T-cell (primary cell): ENCODE measurements around the gene D2HGDH. TPM values are rescaled to one million over a fixed set of nuclear protein-coding genes. Genes with fewer than 3 reads are reported as not detected.
A peak's percentile ranks its signal among the peaks of the same experiment; 100 is the strongest.
"Not testable (repeated sequence)": the region's sequence is repeated elsewhere in the genome, so short reads cannot be mapped to it uniquely, and the experiment has no call there.

Experiments used
- ATAC-seq, 4 experiments: fragments of 200-7000 bp in 3 of 4; fragments of 150-1000 bp in 1 of 4; cut with Tn5 transposase; replicated peaks in 1 of 4; 1 replicate in 3 of 4; 2 replicates in 1 of 4; pipeline ENCODE4 v1.10.0; 2021; ENCODE audit warnings: moderate library complexity in 3 of 4, mild to moderate bottlenecking in 2 of 4, moderate number of reproducible peaks in 1 of 4
- CTCF ChIA-PET, 2 donors: fragments of 300-600 bp; sonication (Branson Sonifier 250); formaldehyde crosslinking; loops; one replicate each; lab custom pipeline; 2022; ENCODE audit warnings: antibody characterized with exemption in 2 of 2; lab: Charles Lee
- POLR2A ChIA-PET, 2 donors: fragments of 300-600 bp; sonication (Branson Sonifier 250); formaldehyde crosslinking; loops; one replicate each; lab custom pipeline; 2022; ENCODE audit warnings: antibody characterized with exemption in 2 of 2; lab: Charles Lee
- DNase-seq, 35 experiments: peaks; one replicate each; pipeline versions ENCODE4 v3.0.0 to v3.0.0-alpha.2; 2013 to 2023
- H3K27ac ChIP-seq: one replicate; pipeline ENCODE4 v1.5.1; 2013; ENCODE audit warnings: low read length
- H3K27me3 ChIP-seq, 2 experiments: replicated peaks in 1 of 2; 1 replicate in 1 of 2; 2 replicates in 1 of 2; pipeline versions ENCODE4 v1.6.1 to v1.7.0; 2013; ENCODE audit warnings: low read length in 1 of 2, mixed read lengths in 1 of 2; ENCODE audit not compliant: control insufficient read depth in 2 of 2, insufficient read depth in 2 of 2; ENCODE audit errors: extremely low read depth in 1 of 2
- H3K36me3 ChIP-seq, 2 donors: 1 replicate in 1 of 2; 2 replicates in 1 of 2; pipeline versions ENCODE4 v1.6.1 to v1.7.0; 2013; ENCODE audit warnings: low read length in 1 of 2; ENCODE audit not compliant: control insufficient read depth in 2 of 2, insufficient read depth in 1 of 2; ENCODE audit errors: extremely low read depth in 1 of 2
- H3K4me1 ChIP-seq, 2 experiments: 1 replicate in 1 of 2; 2 replicates in 1 of 2; pipeline versions ENCODE4 v1.6.1 to v1.7.0; 2013; ENCODE audit warnings: low read length in 2 of 2, mixed read lengths in 1 of 2; ENCODE audit not compliant: insufficient read depth in 2 of 2, control insufficient read depth in 1 of 2; ENCODE audit errors: extremely low read depth in 1 of 2
- H3K4me3 ChIP-seq, 2 donors: 1 replicate in 1 of 2; 2 replicates in 1 of 2; pipeline versions ENCODE4 v1.5.1 to v1.7.0; 2013; ENCODE audit warnings: mild to moderate bottlenecking in 2 of 2, low read length in 1 of 2, moderate library complexity in 1 of 2; ENCODE audit not compliant: control insufficient read depth in 1 of 2; ENCODE audit errors: extremely low read depth in 1 of 2
- H3K9me3 ChIP-seq: 2 replicates; pipeline ENCODE4 v1.7.0; 2013
- H3K27ac Mint-ChIP-seq, 2 donors: one replicate each; pipeline ENCODE4 v1.8.0; 2020 to 2021; ENCODE audit warnings: mild to moderate bottlenecking in 2 of 2, mixed read lengths in 2 of 2
- H3K27me3 Mint-ChIP-seq, 2 donors: one replicate each; pipeline ENCODE4 v1.8.0; 2021 to 2022; ENCODE audit warnings: mixed read lengths in 2 of 2
- H3K36me3 Mint-ChIP-seq: one replicate; pipeline ENCODE4 v1.8.0; 2021; ENCODE audit warnings: mixed read lengths
- H3K4me1 Mint-ChIP-seq, 3 donors: one replicate each; pipeline ENCODE4 v1.8.0; 2020 to 2022; ENCODE audit warnings: mixed read lengths in 3 of 3, mild to moderate bottlenecking in 1 of 3
- H3K4me3 Mint-ChIP-seq, 3 donors: one replicate each; pipeline ENCODE4 v1.8.0; 2020 to 2022; ENCODE audit warnings: mild to moderate bottlenecking in 3 of 3, mixed read lengths in 3 of 3, moderate library complexity in 3 of 3
- H3K9me3 Mint-ChIP-seq, 3 donors: one replicate each; pipeline ENCODE4 v1.8.0; 2020 to 2022; ENCODE audit warnings: mixed read lengths in 3 of 3
- WGBS: methylation state at CpG from one replicate; pipeline ENCODE4 v1.1.5; 2013; ENCODE audit warnings: missing lambda C conversion rate; ENCODE audit not compliant: insufficient coverage; 5-methylcytosine and 5-hydroxymethylcytosine counted together
- total RNA-seq, 35 experiments: library from RNA in 6 of 35; stranded (reverse) in 6 of 35; fragments of 120-200 nt in 1 of 35; gene quantifications; one replicate each; pipeline versions ENCODE4 v1.2.1 to v1.2.4 and lab custom pipeline; 2013 to 2026

Gene D2HGDH
- total RNA-seq, 5 donors from 2014 or later (not counting 1 experiment from before 2014, with no cell fraction given): 48.6 to 58.3 (median 54.0) TPM

GRCh38 chr2:241728627-241729026 lies 5.8 kb upstream of the D2HGDH start:
- CTCF ChIA-PET: no interaction called here
- H3K27ac Mint-ChIP-seq: no peak overlapping the region
- Histone ChIP-seq H3K27ac (no peak overlapping the region), H3K27me3 (no peaks in the 10 kb centered on the region), H3K4me3 (no peak overlapping the region), H3K36me3 (peaks cover under 1 to 12% of the 10 kb centered on the region in 2 donors), H3K9me3 (no peaks in the 10 kb centered on the region), H3K4me1 (peaks cover 0 to 22% of the 10 kb centered on the region in 2 experiments)
- 92% methylated on average over 19 of the region's 19 CpGs for WGBS
- no peaks in the 10 kb centered on the region for H3K27me3 Mint-ChIP-seq
- POLR2A ChIA-PET: no interaction called here
- H3K4me1 Mint-ChIP-seq: peaks cover 16 to 26% (median 17%) of the 10 kb centered on the region in 3 donors
- no peak for ATAC-seq
- H3K36me3 Mint-ChIP-seq: peaks cover 8% of the 10 kb centered on the region
- no peak overlapping the region for H3K4me3 Mint-ChIP-seq
- no peak for DNase-seq
- no peaks in the 10 kb centered on the region for H3K9me3 Mint-ChIP-seq

DNA sequence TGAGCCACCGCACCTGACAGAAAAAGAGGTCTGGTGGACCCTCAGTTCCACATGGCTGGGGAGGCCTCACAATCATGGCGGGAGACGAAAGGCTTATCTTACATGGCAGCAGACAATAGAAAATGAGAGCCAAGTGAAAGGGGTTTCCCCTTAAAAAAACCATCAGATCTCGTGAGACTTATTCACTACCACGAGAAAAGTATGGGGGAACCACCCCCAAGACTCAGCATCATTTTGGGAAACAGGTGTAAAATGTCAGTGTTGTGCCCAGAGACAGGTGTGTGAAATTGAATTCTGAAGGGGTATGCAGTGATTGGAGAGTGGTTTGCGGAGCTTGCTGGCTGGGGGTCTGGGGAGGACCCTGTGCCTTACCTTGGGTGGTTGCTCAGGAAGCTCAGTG lies 4.6 kb upstream of the D2HGDH start:
- 77% methylated on average over 3 of the region's 6 CpGs for WGBS
- ATAC-seq (no peak), DNase-seq (no peak)
- H3K36me3 ChIP-seq: peaks cover 0 to 5% of the 10 kb centered on the region in 2 donors
- peaks cover 0 to 2% of the 10 kb centered on the region in 2 experiments for H3K27me3 ChIP-seq
- H3K9me3 ChIP-seq: no peaks in the 10 kb centered on the region
- no peak overlapping the region for H3K27ac ChIP-seq
- Mint-ChIP-seq H3K36me3 (peaks cover 4% of the 10 kb centered on the region), H3K9me3 (no peaks in the 10 kb centered on the region), H3K27me3 (no peaks in the 10 kb centered on the region), H3K27ac (peak overlapping the region in 1 of 2 donors; percentile 16), H3K4me3 (no peak overlapping the region), H3K4me1 (peaks cover 17 to 28% (median 19%) of the 10 kb centered on the region in 3 donors)
- ChIA-PET POLR2A (no interaction called here), CTCF (no interaction called here)
- peaks cover 0 to 28% of the 10 kb centered on the region in 2 experiments for H3K4me1 ChIP-seq
- H3K4me3 ChIP-seq: no peak overlapping the region

GRCh38 chr2:241730671-241731293 lies 3.6 kb upstream of the D2HGDH start:
- peaks cover 0 to under 1% of the 10 kb centered on the region in 2 donors for H3K36me3 ChIP-seq
- H3K4me1 ChIP-seq: peaks cover 0 to 34% of the 10 kb centered on the region in 2 experiments
- ATAC-seq: no peak
- Mint-ChIP-seq H3K4me3 (no peak overlapping the region), H3K4me1 (peaks cover 17 to 32% (median 25%) of the 10 kb centered on the region in 3 donors), H3K36me3 (peaks cover under 1% of the 10 kb centered on the region), H3K27me3 (no peaks in the 10 kb centered on the region), H3K27ac (no peak overlapping the region), H3K9me3 (no peaks in the 10 kb centered on the region)
- no peak overlapping the region for H3K4me3 ChIP-seq
- POLR2A ChIA-PET: no interaction called here
- no peak for DNase-seq
- CTCF ChIA-PET: no interaction called here
- H3K27ac ChIP-seq: no peak overlapping the region
- H3K27me3 ChIP-seq: peaks cover 0 to 2% of the 10 kb centered on the region in 2 experiments
- 79% methylated on average over 5 of the region's 12 CpGs for WGBS
- no peaks in the 10 kb centered on the region for H3K9me3 ChIP-seq

DNA sequence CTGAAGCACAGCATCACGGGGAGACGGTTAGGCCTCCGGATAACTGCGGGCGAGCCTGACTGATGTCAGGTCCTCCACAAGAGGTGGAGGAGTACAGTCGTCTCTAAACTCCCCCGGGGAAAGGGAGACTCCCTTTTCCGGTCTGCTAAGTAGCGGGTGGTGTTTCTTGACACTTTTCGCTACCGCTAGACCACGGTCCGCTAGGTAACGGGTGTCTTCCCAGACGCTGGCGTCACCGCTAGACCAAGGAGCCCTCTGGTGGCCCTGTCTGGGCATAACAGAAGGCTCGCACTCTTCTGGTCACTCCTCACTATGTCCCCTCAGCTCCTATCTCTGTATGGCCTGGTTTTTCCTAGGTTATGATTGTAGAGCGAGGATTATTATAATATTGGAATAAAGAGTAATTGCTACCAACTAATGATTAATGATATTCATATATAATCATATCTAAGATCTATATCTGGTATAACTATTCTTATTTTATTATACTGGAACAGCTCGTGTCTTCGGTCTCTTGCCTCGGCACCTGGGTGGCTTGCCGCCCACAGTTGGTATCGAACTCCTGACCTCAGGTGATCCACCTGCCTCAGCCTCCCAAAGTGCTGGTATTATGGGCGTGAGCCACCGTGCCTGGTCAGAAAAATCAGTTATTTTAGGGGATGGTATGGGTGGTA lies 1.8 kb upstream of the D2HGDH start:
- H3K27me3 ChIP-seq, ATAC-seq, H3K4me3 ChIP-seq, POLR2A ChIA-PET, H3K27ac Mint-ChIP-seq, H3K27ac ChIP-seq, H3K27me3 Mint-ChIP-seq, H3K36me3 ChIP-seq, CTCF ChIA-PET, H3K36me3 Mint-ChIP-seq, H3K9me3 Mint-ChIP-seq, H3K9me3 ChIP-seq: not testable (repeated sequence)
- H3K4me1 Mint-ChIP-seq: peaks cover 22 to 40% (median 31%) of the 10 kb centered on the region in 3 donors
- peaks cover 0 to 41% of the 10 kb centered on the region in 2 experiments for H3K4me1 ChIP-seq
- peak in 25 of 35 experiments; percentile 10 to 63 (median 37) for DNase-seq
- 35% methylated on average over 9 of the region's 26 CpGs for WGBS
- peak overlapping the region; percentile 60 to 73 (median 70) for H3K4me3 Mint-ChIP-seq

GRCh38 chr2:241733391-241734207 lies 831 bp upstream of the D2HGDH start:
- DNase-seq (peak in 1 of 35 experiments; percentile 16), ATAC-seq (no peak)
- WGBS: 78% methylated on average over 13 of the region's 23 CpGs
- H3K4me3 Mint-ChIP-seq: peak overlapping the region; percentile 60 to 73 (median 70)
- H3K4me1 Mint-ChIP-seq: peaks cover 25 to 44% (median 36%) of the 10 kb centered on the region in 3 donors
- peaks cover 0 to 2% of the 10 kb centered on the region in 2 experiments for H3K27me3 ChIP-seq
- H3K27ac ChIP-seq: peak overlapping the region; percentile 34
- ChIA-PET CTCF (interaction anchor here in 1 of 2 donors (0.6 to 1.2 kb wide), 2 partner anchors 145 to 514 kb away, joined by 3 read pairs; no protein-coding TSS in a partner anchor), POLR2A (interaction anchor here in 1 of 2 donors (0.5 to 0.7 kb wide), 2 partner anchors 31 to 32 kb away, joined by 3 read pairs; no protein-coding TSS in a partner anchor)
- no peaks in the 10 kb centered on the region for H3K9me3 ChIP-seq
- no peaks in the 10 kb centered on the region for H3K27me3 Mint-ChIP-seq
- peak overlapping the region; percentile 35 to 42 for H3K4me3 ChIP-seq
- peak overlapping the region; percentile 23 to 66 for H3K27ac Mint-ChIP-seq
- H3K4me1 ChIP-seq: peaks cover 0 to 41% of the 10 kb centered on the region in 2 experiments
- no peaks in the 10 kb centered on the region for H3K9me3 Mint-ChIP-seq
- no peaks in the 10 kb centered on the region for H3K36me3 Mint-ChIP-seq
- peaks cover 0 to 3% of the 10 kb centered on the region in 2 donors for H3K36me3 ChIP-seq

DNA sequence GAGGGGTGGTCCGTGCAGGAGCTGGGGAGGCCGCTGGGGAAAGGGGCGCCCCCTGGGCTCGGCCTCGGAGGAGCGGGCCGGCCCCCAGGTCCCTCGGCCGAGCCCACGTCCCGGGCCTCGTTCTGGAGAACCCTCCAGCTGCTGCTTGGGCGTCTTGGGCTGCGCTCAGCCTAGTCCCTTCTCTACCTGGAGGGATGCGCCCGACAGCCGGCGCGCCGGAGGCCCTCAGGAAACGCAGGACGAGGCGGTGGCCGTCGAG lies 293 bp upstream of the D2HGDH start:
- Histone ChIP-seq H3K9me3 (no peaks in the 10 kb centered on the region), H3K4me1 (peaks cover 0 to 43% of the 10 kb centered on the region in 2 experiments), H3K36me3 (peaks cover 0 to 3% of the 10 kb centered on the region in 2 donors), H3K27me3 (peaks cover 0 to 2% of the 10 kb centered on the region in 2 experiments), H3K27ac (peak overlapping the region; percentile 34), H3K4me3 (peak overlapping the region; percentile 35 to 42)
- ATAC-seq: no peak
- peaks cover 27 to 48% (median 39%) of the 10 kb centered on the region in 3 donors for H3K4me1 Mint-ChIP-seq
- H3K4me3 Mint-ChIP-seq: peak overlapping the region; percentile 54 to 73 (median 70)
- POLR2A ChIA-PET: interaction anchor here in 1 of 2 donors (0.5 to 0.7 kb wide), 2 partner anchors 32 to 33 kb away, joined by 3 read pairs; no protein-coding TSS in a partner anchor
- CTCF ChIA-PET: interaction anchor here in 1 of 2 donors (0.6 to 1.2 kb wide), 3 partner anchors 29 to 515 kb away, joined by 3 read pairs; no protein-coding TSS in a partner anchor
- no peaks in the 10 kb centered on the region for H3K9me3 Mint-ChIP-seq
- WGBS: 2% methylated on average over 25 of the region's 25 CpGs
- no peak for DNase-seq
- H3K36me3 Mint-ChIP-seq: no peaks in the 10 kb centered on the region
- H3K27ac Mint-ChIP-seq: no peak overlapping the region
- no peaks in the 10 kb centered on the region for H3K27me3 Mint-ChIP-seq
